ENCODE data around the gene MRPL49.

Gene MRPL49

DNA sequence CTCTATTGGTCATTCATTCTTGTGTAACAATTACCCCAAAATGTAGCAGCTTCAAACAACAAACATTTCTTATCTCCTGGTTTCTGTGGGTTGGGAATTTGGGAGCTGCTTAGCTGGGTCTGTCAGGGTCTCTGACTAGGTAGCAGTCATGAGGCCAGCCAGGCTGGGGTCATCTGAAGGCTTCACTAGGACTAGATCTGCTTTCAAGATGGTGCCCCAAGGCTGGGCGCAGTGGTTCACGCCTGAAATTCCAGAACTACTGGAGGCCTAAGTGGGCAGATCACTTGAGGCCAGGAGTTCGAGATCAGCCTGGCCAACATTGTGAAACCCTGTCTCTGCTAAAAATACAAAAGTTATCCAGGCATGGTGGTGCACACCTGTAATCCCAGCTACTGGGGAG, 34.8 kb downstream of the MRPL49 start:
- TF ChIP-seq, protein P1, sequence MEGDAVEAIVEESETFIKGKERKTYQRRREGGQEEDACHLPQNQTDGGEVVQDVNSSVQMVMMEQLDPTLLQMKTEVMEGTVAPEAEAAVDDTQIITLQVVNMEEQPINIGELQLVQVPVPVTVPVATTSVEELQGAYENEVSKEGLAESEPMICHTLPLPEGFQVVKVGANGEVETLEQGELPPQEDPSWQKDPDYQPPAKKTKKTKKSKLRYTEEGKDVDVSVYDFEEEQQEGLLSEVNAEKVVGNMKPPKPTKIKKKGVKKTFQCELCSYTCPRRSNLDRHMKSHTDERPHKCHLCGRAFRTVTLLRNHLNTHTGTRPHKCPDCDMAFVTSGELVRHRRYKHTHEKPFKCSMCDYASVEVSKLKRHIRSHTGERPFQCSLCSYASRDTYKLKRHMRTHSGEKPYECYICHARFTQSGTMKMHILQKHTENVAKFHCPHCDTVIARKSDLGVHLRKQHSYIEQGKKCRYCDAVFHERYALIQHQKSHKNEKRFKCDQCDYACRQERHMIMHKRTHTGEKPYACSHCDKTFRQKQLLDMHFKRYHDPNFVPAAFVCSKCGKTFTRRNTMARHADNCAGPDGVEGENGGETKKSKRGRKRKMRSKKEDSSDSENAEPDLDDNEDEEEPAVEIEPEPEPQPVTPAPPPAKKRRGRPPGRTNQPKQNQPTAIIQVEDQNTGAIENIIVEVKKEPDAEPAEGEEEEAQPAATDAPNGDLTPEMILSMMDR (conservative IDR thresholded peaks at IDR 0.05) = no peak
- H3K27ac ChIP-seq = no peak overlapping the region

DNA sequence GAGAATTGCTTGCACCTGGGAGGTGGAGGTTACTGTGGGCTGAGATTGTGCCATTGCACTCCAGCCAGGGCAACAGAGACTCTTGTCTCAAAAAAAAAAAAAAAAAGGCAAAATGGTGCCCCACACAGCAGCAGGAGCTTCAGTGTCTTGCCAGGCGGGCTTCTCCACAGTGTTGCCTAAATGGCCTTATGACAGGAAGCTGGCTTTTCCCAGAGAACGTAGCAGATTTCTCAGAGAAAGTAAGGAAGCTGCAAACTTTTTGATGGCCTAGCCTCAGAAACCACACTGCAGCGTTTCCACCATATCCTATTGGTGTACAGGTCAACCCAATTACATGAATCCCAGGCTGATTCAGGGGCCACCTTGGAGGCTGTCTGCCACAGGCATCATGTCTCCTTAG, 35.2 kb downstream of the MRPL49 start:
- TF ChIP-seq, protein P1 (conservative IDR thresholded peaks at IDR 0.05) = no peak
- H3K27ac ChIP-seq = no peak overlapping the region

DNA sequence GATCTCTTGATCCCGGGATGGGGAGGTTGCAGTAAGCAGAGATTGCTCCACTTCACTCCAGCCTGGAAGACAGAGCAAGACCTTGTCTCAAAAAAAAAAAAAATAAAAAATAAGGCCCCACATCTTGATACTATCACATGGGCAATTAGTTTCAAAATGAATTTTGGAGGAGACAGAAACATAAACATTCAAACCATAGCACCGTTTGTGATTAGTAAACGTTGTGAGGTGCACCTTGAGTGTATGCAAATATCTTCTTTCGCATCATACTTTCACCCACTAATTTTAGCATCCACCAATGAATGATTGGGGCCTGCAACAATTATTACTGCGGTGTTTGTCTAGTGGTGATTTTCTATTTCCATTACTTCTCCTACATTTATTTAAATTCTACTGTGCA, 36.9 kb downstream of the MRPL49 start:
- TF ChIP-seq, protein P1 (conservative IDR thresholded peaks at IDR 0.05) = no peak
- no peak overlapping the region for H3K27ac ChIP-seq

DNA sequence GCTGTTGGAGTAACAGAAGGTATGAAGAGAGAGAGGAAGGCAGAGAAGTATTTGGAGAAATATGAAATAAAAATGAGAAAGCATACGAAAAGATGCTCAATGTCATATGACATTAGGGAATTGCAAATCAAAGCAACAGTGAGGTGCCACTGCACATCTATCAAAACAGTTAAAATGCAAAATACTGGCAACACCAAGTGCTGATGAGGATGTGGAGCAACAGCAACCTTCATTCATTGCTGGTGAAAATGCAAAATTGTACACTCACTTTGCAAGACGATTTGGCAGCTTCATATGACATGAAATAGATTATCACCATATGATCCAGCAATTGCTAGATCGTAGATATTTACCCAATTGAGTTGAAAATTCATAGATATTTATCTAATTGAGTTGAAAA, 38.5 kb downstream of the MRPL49 start:
- TF ChIP-seq, protein P1 (conservative IDR thresholded peaks at IDR 0.05) = no peak

DNA sequence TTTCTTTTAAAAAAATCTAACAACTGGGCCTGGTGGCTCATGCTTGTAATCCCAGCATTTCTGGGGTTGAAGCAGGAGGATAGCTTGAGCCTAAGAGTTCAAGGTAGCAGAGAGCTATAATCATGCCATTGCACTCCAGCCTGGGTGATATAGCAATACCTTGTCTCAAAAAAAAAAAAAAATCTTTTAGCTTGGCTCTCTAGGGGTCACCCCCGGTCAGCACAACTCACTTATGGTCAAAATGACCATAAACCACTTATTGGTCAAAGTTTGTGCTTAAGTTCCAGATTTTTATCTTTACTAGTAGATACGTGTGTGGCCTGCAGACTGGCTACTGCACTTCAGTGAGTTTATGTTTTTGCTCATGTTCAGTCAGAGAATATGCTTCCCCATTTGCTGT, 41.6 kb downstream of the MRPL49 start:
- TF ChIP-seq, protein P1 (conservative IDR thresholded peaks at IDR 0.05) = no peak
- H3K27ac ChIP-seq = no peak overlapping the region

More for the DNA sequence above, 38.5 kb downstream of the MRPL49 start:
- H3K27ac ChIP-seq = no peak overlapping the region

DNA sequence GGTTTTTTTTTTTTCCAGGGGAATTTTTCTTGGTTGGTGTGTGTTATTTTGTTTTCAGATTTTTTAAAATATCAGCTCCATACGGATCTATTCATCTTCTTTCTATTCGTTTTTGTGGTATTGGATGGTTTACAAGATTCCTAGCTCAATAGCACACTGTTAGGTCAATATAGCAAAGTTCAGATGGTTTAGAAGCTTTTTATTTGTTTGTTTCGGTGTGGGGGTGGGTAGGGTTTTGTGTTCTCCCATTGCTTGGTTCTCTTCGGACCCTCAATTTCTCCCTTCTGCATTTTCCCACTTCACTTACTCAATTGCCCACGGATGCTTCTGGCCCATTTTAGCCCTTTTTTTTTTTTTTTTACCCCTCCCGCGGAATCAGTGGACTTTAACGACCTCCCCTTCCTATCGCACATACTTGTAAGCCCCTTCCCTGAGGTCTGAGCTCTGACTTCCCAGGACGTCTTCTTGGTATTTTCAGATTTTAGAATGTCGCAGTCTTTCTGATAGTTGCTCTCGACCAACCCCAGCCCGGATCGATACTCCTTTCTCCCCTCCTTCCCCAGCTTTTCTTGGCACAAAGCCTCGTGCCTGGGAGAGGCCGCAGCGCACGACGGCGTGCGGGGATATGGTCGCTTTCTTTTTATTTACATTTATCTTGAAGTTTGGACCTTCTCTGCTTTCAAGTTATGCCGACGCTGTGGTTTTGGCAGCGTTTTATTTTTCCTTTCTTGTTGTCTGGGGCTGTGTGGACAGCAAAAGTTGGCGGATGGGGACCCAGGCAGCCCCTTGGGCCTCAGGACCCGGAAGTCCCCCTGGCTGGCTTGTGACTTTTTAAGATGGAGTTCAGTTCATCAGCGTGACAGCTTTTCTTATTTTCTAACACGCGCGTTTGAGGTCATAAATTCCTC, 43.5 kb downstream of the MRPL49 start:
- TF ChIP-seq, protein P1 (conservative IDR thresholded peaks at IDR 0.05) = no peak

DNA sequence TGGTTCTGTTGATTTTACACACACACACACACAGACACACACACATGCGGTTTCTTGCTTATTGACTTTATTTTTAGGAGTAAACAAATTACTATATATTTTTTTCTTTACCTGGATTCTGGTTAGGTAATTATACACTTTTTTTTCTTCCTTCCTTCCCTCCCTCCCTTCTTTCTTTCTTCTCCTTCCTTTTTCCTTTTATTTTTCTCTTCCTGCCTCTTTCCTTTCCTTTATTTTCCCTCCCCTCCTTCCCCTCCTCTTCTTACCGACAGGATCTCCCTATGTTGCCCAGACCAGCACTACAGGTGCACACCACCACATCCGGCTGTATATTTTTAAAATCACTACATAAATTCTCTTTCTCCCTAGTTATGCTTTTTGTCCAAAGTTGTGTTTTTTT, 44.8 kb downstream of the MRPL49 start:
- TF ChIP-seq, protein P1 (conservative IDR thresholded peaks at IDR 0.05) = no peak
- no peak overlapping the region for H3K27ac ChIP-seq

More for the DNA sequence above, 43.5 kb downstream of the MRPL49 start:
- H3K27ac ChIP-seq = peak overlapping the region; percentile 52; the same call in 1 of the 2 replicates

All from VCaP (cell line).